Measurements from ENCODE around the gene SGIP1.
A peak's percentile ranks its signal among the peaks of the same experiment; 100 is the strongest.

Gene SGIP1

GRCh38 chr1:66599346-66599745 lies 65.4 kb downstream of the SGIP1 start:
- TF ChIP-seq CTCF (IDR thresholded peaks at IDR 0.05; ENCODE audit: unreplicated experiment in 3 of 3) = no peak
- H3K27ac Mint-ChIP-seq = peak overlapping the region in 2 of 3 experiments; percentile 34 to 43
- H3K36me3 Mint-ChIP-seq (ENCODE audit: low read depth) = peaks cover 3% of the 10 kb centered on the region
- no peak overlapping the region for H3K4me3 Mint-ChIP-seq
- H3K9me3 Mint-ChIP-seq = peaks cover 2% of the 10 kb centered on the region
- H3K27me3 Mint-ChIP-seq (ENCODE audit: low read depth) = no peaks in the 10 kb centered on the region
- peaks cover 19% of the 10 kb centered on the region for H3K4me1 Mint-ChIP-seq

- H3K27ac Mint-ChIP-seq = peak overlapping the region in 1 of 3 experiments; percentile 34
- TF ChIP-seq CTCF (IDR thresholded peaks at IDR 0.05; ENCODE audit: unreplicated experiment in 3 of 3) = no peak
- H3K4me1 Mint-ChIP-seq = peaks cover 19% of the 10 kb centered on the region
- H3K36me3 Mint-ChIP-seq (ENCODE audit: low read depth) = peaks cover 3% of the 10 kb centered on the region
- peaks cover 2% of the 10 kb centered on the region for H3K9me3 Mint-ChIP-seq
- H3K27me3 Mint-ChIP-seq (ENCODE audit: low read depth) = no peaks in the 10 kb centered on the region
- H3K4me3 Mint-ChIP-seq = no peak overlapping the region
Measured at GRCh38 chr1:66599899-66600737, 66.2 kb downstream of the SGIP1 start.

- no peak for TF ChIP-seq CTCF (IDR thresholded peaks at IDR 0.05; ENCODE audit: unreplicated experiment in 3 of 3)
- H3K27ac Mint-ChIP-seq = no peak overlapping the region
Measured at GRCh38 chr1:66605419-66605997, 71.6 kb downstream of the SGIP1 start.

GRCh38 chr1:66606362-66607065 lies 72.6 kb downstream of the SGIP1 start:
- TF ChIP-seq CTCF (IDR thresholded peaks at IDR 0.05; ENCODE audit: unreplicated experiment in 3 of 3) = no peak
- Mint-ChIP-seq H3K9me3 (no peaks in the 10 kb centered on the region), H3K36me3 (ENCODE audit: low read depth) (no peaks in the 10 kb centered on the region), H3K27me3 (ENCODE audit: low read depth) (peaks cover 1% of the 10 kb centered on the region), H3K27ac (no peak overlapping the region), H3K4me1 (peaks cover 10% of the 10 kb centered on the region), H3K4me3 (no peak overlapping the region)

More at GRCh38 chr1:66605419-66605997, 71.6 kb downstream of the SGIP1 start:
- Mint-ChIP-seq H3K36me3 (ENCODE audit: low read depth) (no peaks in the 10 kb centered on the region), H3K4me1 (peaks cover 15% of the 10 kb centered on the region), H3K9me3 (no peaks in the 10 kb centered on the region), H3K27me3 (ENCODE audit: low read depth) (no peaks in the 10 kb centered on the region), H3K4me3 (no peak overlapping the region)

GRCh38 chr1:66607458-66607857 lies 73.5 kb downstream of the SGIP1 start:
- no peak overlapping the region for H3K27ac Mint-ChIP-seq
- H3K36me3 Mint-ChIP-seq (ENCODE audit: low read depth) = no peaks in the 10 kb centered on the region
- peaks cover 6% of the 10 kb centered on the region for H3K4me1 Mint-ChIP-seq
- no peak for TF ChIP-seq CTCF (IDR thresholded peaks at IDR 0.05; ENCODE audit: unreplicated experiment in 3 of 3)
- H3K4me3 Mint-ChIP-seq = no peak overlapping the region
- peaks cover 4% of the 10 kb centered on the region for H3K27me3 Mint-ChIP-seq (ENCODE audit: low read depth)
- no peaks in the 10 kb centered on the region for H3K9me3 Mint-ChIP-seq
